H9 (cell line): ENCODE results near the gene HES3. TPM values are rescaled to one million over a fixed set of nuclear protein-coding genes. Genes with fewer than 3 reads are reported as not detected.

Source experiments
- DNase-seq: peaks from one replicate; pipeline ENCODE4 v3.0.0-alpha.2; 2017
- H2AFZ ChIP-seq: one replicate; pipeline ENCODE4 v1.6.1; 2013; ENCODE audit warnings: mild to moderate bottlenecking, low read length, control low read depth, moderate library complexity
- H2AK5ac ChIP-seq: 2 replicates; pipeline ENCODE4 v1.6.1; 2013; ENCODE audit warnings: low read length, control low read depth, mixed read lengths; ENCODE audit not compliant: insufficient read length
- H2BK120ac ChIP-seq: one replicate; pipeline ENCODE4 v1.6.1; 2013; ENCODE audit warnings: low read depth, mild to moderate bottlenecking, low read length, control low read depth, inconsistent platforms; ENCODE audit not compliant: poor library complexity, severe bottlenecking
- H2BK12ac ChIP-seq: 2 replicates; pipeline ENCODE4 v1.6.1; 2013; ENCODE audit warnings: low read length, control low read depth, mixed read lengths, low read depth; ENCODE audit not compliant: insufficient read length
- H2BK15ac ChIP-seq: 2 replicates; pipeline ENCODE4 v1.6.1; 2013; ENCODE audit warnings: low read depth, low read length, control low read depth
- H2BK20ac ChIP-seq: one replicate; pipeline ENCODE4 v1.6.1; 2013; ENCODE audit warnings: low read depth, mild to moderate bottlenecking, low read length, control low read depth, inconsistent platforms; ENCODE audit not compliant: poor library complexity, severe bottlenecking
- H2BK5ac ChIP-seq: 2 replicates; pipeline ENCODE4 v1.6.1; 2013; ENCODE audit warnings: low read length, control low read depth, mixed read lengths; ENCODE audit not compliant: insufficient read length
- H3K14ac ChIP-seq: 2 replicates; pipeline ENCODE4 v1.6.1; 2013; ENCODE audit warnings: low read length, control low read depth; ENCODE audit not compliant: insufficient read depth
- H3K18ac ChIP-seq: 2 replicates; pipeline ENCODE4 v1.6.1; 2013; ENCODE audit warnings: low read depth, mild to moderate bottlenecking, mixed read lengths, low read length, control low read depth; ENCODE audit not compliant: insufficient read length
- H3K23ac ChIP-seq: 2 replicates; pipeline ENCODE4 v1.6.1; 2013; ENCODE audit warnings: low read length, control low read depth, mixed read lengths, low read depth; ENCODE audit not compliant: insufficient read length
- H3K23me2 ChIP-seq: 2 replicates; pipeline ENCODE4 v1.6.1; 2013; ENCODE audit warnings: low read depth, mild to moderate bottlenecking, mixed read lengths, low read length, control low read depth; ENCODE audit not compliant: insufficient read length, poor library complexity, severe bottlenecking
- H3K27ac ChIP-seq: 2 replicates; pipeline ENCODE4 v1.5.1; 2013; ENCODE audit warnings: low read length, control low read depth, mixed read lengths, low read depth; ENCODE audit not compliant: insufficient read length
- H3K27me3 ChIP-seq: 2 replicates; pipeline ENCODE4 v1.6.1; 2013; ENCODE audit warnings: low read length, control low read depth, inconsistent platforms; ENCODE audit not compliant: insufficient read depth
- H3K4ac ChIP-seq: 2 replicates; pipeline ENCODE4 v1.6.1; 2013; ENCODE audit warnings: low read depth, mild to moderate bottlenecking, control low read depth, inconsistent platforms, low read length, moderate library complexity
- H3K4me1 ChIP-seq: 2 replicates; pipeline ENCODE4 v1.6.1; 2013; ENCODE audit warnings: low read length, control low read depth, inconsistent platforms; ENCODE audit not compliant: insufficient read depth
- H3K4me2 ChIP-seq: 2 replicates; pipeline ENCODE4 v1.6.1; 2013; ENCODE audit warnings: low read length, control low read depth, mixed read lengths; ENCODE audit not compliant: insufficient read length, insufficient read depth
- H3K56ac ChIP-seq: 2 replicates; pipeline ENCODE4 v1.6.1; 2013; ENCODE audit warnings: low read depth, mild to moderate bottlenecking, mixed read lengths, low read length, control low read depth; ENCODE audit not compliant: insufficient read length
- H3K79me1 ChIP-seq: 2 replicates; pipeline ENCODE4 v1.6.1; 2013; ENCODE audit warnings: low read depth, mild to moderate bottlenecking, moderate library complexity, low read length, control low read depth, inconsistent platforms; ENCODE audit not compliant: insufficient read depth, poor library complexity, severe bottlenecking
- H3K79me2 ChIP-seq: 2 replicates; pipeline ENCODE4 v1.6.1; 2013; ENCODE audit warnings: low read length, control low read depth, inconsistent platforms; ENCODE audit not compliant: insufficient read depth
- H3K9ac ChIP-seq: 2 replicates; pipeline ENCODE4 v1.6.1; 2013; ENCODE audit warnings: low read length, control low read depth, mixed read lengths; ENCODE audit not compliant: insufficient read length; ENCODE audit errors: extremely low read depth
- H3K9me3 ChIP-seq: one replicate; pipeline ENCODE4 v1.6.1; 2013; ENCODE audit warnings: low read depth, low read length, inconsistent platforms; ENCODE audit not compliant: control insufficient read depth
- H3T11ph ChIP-seq: one replicate; pipeline ENCODE4 v1.6.1; 2013; ENCODE audit warnings: mild to moderate bottlenecking, low read length, control low read depth, inconsistent platforms
- H4K20me1 ChIP-seq: one replicate; pipeline ENCODE4 v1.6.1; 2013; ENCODE audit not compliant: control insufficient read depth, insufficient read length, insufficient read depth
- H4K5ac ChIP-seq: 2 replicates; pipeline ENCODE4 v1.6.1; 2013; ENCODE audit warnings: low read depth, mild to moderate bottlenecking, mixed read lengths, low read length, control low read depth; ENCODE audit not compliant: insufficient read length
- H4K8ac ChIP-seq: replicated peaks from 2 replicates; pipeline ENCODE4 v1.6.1; 2013; ENCODE audit warnings: low read length, control low read depth, mixed read lengths, low read depth; ENCODE audit not compliant: insufficient read length
- H4K91ac ChIP-seq: 2 replicates; pipeline ENCODE4 v1.6.1; 2013; ENCODE audit warnings: low read depth, mild to moderate bottlenecking, moderate library complexity, mixed read lengths, low read length, control low read depth; ENCODE audit not compliant: insufficient read length
- H3K27ac Mint-ChIP-seq, 3 experiments: 2 replicates in 2 of 3; 3 replicates in 1 of 3; pipeline ENCODE4 v1.8.0; 2020 to 2021; ENCODE audit warnings: mixed read lengths in 3 of 3, mild to moderate bottlenecking in 1 of 3, moderate library complexity in 1 of 3
- H3K27me3 Mint-ChIP-seq: 2 replicates; pipeline ENCODE4 v1.8.0; 2021; ENCODE audit warnings: low read depth, mild to moderate bottlenecking, moderate library complexity, mixed read lengths
- H3K36me3 Mint-ChIP-seq, 3 experiments: 2 replicates in 2 of 3; 3 replicates in 1 of 3; pipeline ENCODE4 v1.8.0; 2020 to 2021; ENCODE audit warnings: low read depth in 3 of 3, mixed read lengths in 3 of 3; ENCODE audit not compliant: insufficient read depth in 1 of 3
- H3K4me1 Mint-ChIP-seq, 2 experiments: 2 replicates each; pipeline ENCODE4 v1.8.0; 2020; ENCODE audit warnings: mixed read lengths in 2 of 2
- H3K4me3 Mint-ChIP-seq, 2 experiments: 2 replicates in 1 of 2; 3 replicates in 1 of 2; pipeline ENCODE4 v1.8.0; 2020 to 2021; ENCODE audit warnings: mild to moderate bottlenecking in 2 of 2, mixed read lengths in 2 of 2, moderate library complexity in 1 of 2
- H3K9me3 Mint-ChIP-seq, 2 experiments: 2 replicates in 1 of 2; 3 replicates in 1 of 2; pipeline ENCODE4 v1.8.0; 2020; ENCODE audit warnings: mild to moderate bottlenecking in 2 of 2, mixed read lengths in 2 of 2, moderate library complexity in 1 of 2
- CTCF ChIP-seq: fragments of 200-600 bp; sonication (generic); conservative IDR thresholded peaks from 3 replicates; pipeline ENCODE4 v1.8.0; 2021; ENCODE audit warnings: antibody characterized with exemption, mild to moderate bottlenecking
- WGBS: extraction: QIAGEN DNeasy Blood & Tissue Kit; methylation state at CpG from one replicate; pipeline ENCODE4 v1.1.7; 2013; ENCODE audit warnings: missing lambda C conversion rate, low lambda C conversion rate, mixed read lengths; ENCODE audit not compliant: insufficient read length; ENCODE audit errors: extremely low coverage; 5-methylcytosine and 5-hydroxymethylcytosine counted together
- total RNA-seq: library from RNA; stranded (reverse); gene quantifications from 2 replicates; pipeline ENCODE4 v1.2.1, GENCODE V29; 2021

The HES3 gene
- total RNA-seq, 1 experiment from 2014 or later: 89.9 TPM

- H2AFZ ChIP-seq: no peak overlapping the region
- no peak overlapping the region for H3K4ac ChIP-seq
- H3K4me3 Mint-ChIP-seq: peak overlapping the region; percentile 83 to 89
- H2AK5ac ChIP-seq: no peak overlapping the region
- H4K5ac ChIP-seq: no peak overlapping the region
- H3K14ac ChIP-seq: no peak overlapping the region
- WGBS: no CpG with 5 or more reads among the region's 20 CpGs
- H3K4me1 Mint-ChIP-seq: peaks cover 51 to 53% of the 10 kb centered on the region in 2 experiments
- no peak overlapping the region for H3K23ac ChIP-seq
- no peaks in the 10 kb centered on the region; the same call in 1 of the 2 replicates for H3K27me3 ChIP-seq
- H3K56ac ChIP-seq: no peak overlapping the region
- peaks cover 25% of the 10 kb centered on the region for H3K23me2 ChIP-seq
- no peaks in the 10 kb centered on the region; a peak in 1 of 5 replicates for H3K9me3 Mint-ChIP-seq
- H2BK12ac ChIP-seq: no peak overlapping the region
- no peak overlapping the region for H2BK20ac ChIP-seq
- no peaks in the 10 kb centered on the region for H3K79me2 ChIP-seq
- peak overlapping the region; percentile 79 for H3K4me2 ChIP-seq
- H3K79me1 ChIP-seq: no peaks in the 10 kb centered on the region
- no peak overlapping the region for H4K8ac ChIP-seq
- H3K4me1 ChIP-seq: peaks cover 5% of the 10 kb centered on the region; the same call in 1 of the 2 replicates
- no peak overlapping the region for H2BK5ac ChIP-seq
- no peak overlapping the region for H2BK15ac ChIP-seq
- H3K27ac ChIP-seq: no peak overlapping the region
- H3K9me3 ChIP-seq: no peaks in the 10 kb centered on the region
- no peak overlapping the region for H3K18ac ChIP-seq
- no peak overlapping the region for H2BK120ac ChIP-seq
- no peak overlapping the region for H3K27ac Mint-ChIP-seq
- H4K91ac ChIP-seq: no peak overlapping the region
- peaks cover 24% of the 10 kb centered on the region for H3K27me3 Mint-ChIP-seq
- H3T11ph ChIP-seq: no peak overlapping the region
- H3K36me3 Mint-ChIP-seq: no peaks in the 10 kb centered on the region
- no peak for TF ChIP-seq CTCF
- DNase-seq: no peak
- no peak overlapping the region for H3K9ac ChIP-seq
- H4K20me1 ChIP-seq: no peaks in the 10 kb centered on the region
Observed at GRCh38 chr1:6243053-6243834, 735 bp upstream of the HES3 start.
